Adrenal gland (tissue), 12 donors: ENCODE measurements around the gene KIRREL1. TPM values are rescaled to one million over a fixed set of nuclear protein-coding genes. Genes with fewer than 3 reads are reported as not detected.

Experiments used
- DNase-seq, 7 donors: peaks; one replicate each; pipeline ENCODE4 v3.0.0-alpha.2; 2019 to 2020
- H3K27ac ChIP-seq, 5 donors: fragments of 200-600 bp; sonication (generic) in 4 of 5; 1 replicate in 3 of 5; 2 replicates in 2 of 5; pipeline versions ENCODE4 v1.5.1 to v1.8.0; 2016 to 2020; ENCODE audit warnings: mild to moderate bottlenecking in 1 of 5
- H3K27me3 ChIP-seq: fragments of 200-600 bp; 2 replicates; pipeline ENCODE4 v1.8.0; 2021
- H3K36me3 ChIP-seq, 2 donors: fragments of 200-600 bp; replicated peaks in 1 of 2; 1 replicate in 1 of 2; 2 replicates in 1 of 2; pipeline versions ENCODE4 v1.5.1 to v1.8.0; 2018 to 2022
- H3K4me1 ChIP-seq, 2 donors: fragments of 200-600 bp; replicated peaks in 1 of 2; 1 replicate in 1 of 2; 2 replicates in 1 of 2; pipeline versions ENCODE4 v1.5.1 to v1.8.0; 2018 to 2021
- H3K4me3 ChIP-seq, 4 donors: fragments of 200-600 bp; sonication (generic) in 3 of 4; one replicate each; pipeline ENCODE4 v1.5.1; 2016 to 2018
- H3K9me3 ChIP-seq, 3 donors: fragments of 200-600 bp; sonication (generic) in 1 of 3; replicated peaks in 1 of 3; 1 replicate in 2 of 3; 2 replicates in 1 of 3; pipeline versions ENCODE4 v1.5.1 to v1.8.0; 2016 to 2021
- POLR2A ChIP-seq, 2 donors: fragments of 450-650 bp; IDR thresholded peaks; one replicate each; pipeline ENCODE4 v1.6.1; 2017; ENCODE audit warnings: antibody characterized with exemption in 2 of 2, mild to moderate bottlenecking in 2 of 2, moderate library complexity in 1 of 2
- WGBS, 4 donors: extraction: QIAGEN DNeasy Blood & Tissue Kit in 2 of 4; methylation state at CpG; one replicate each; pipeline versions ENCODE4 v1.1.5 to v1.1.7; 2013 to 2017; 5-methylcytosine and 5-hydroxymethylcytosine counted together
- intact Hi-C, 2 donors: fragments of 100-400 bp; cut with DNase I; formaldehyde crosslinking; loops; one replicate each; pipeline versions ENCODE4 v1.14.1 to v1.15.0; 2022 to 2023
- polyA plus RNA-seq, 3 donors: library from polyadenylated mRNA; stranded (reverse); fragments of 200-250 nt in 2 of 3; fragments of 350-450 nt in 1 of 3; fragmentation: Illumina TruSeq in 1 of 3; extraction: RNeasy Lipid Tissue Mini Kit (QIAGEN cat#74804) in 1 of 3; gene quantifications; one replicate each; pipeline ENCODE4 v1.2.3, GENCODE V29; 2013 to 2014
- total RNA-seq, 9 donors: library from RNA; depleted of rRNA in 4 of 9; stranded (reverse); fragments of >200 nt in 4 of 9; fragments of 120-200 nt in 1 of 9; fragmentation: NEBNext Ultra II Directional in 1 of 9; extraction: Animal tissue kit (Norgen Biotek cat#: 25700) in 1 of 9; gene quantifications; one replicate each; pipeline versions ENCODE4 v1.1.0 to v1.2.4, GENCODE V29; 2013 to 2023
- TF ChIP-seq, protein P1 (sequence below), 6 experiments: fragments of 450-650 bp in 4 of 6; fragments of 200-600 bp in 2 of 6; sonication (generic) in 1 of 6; IDR thresholded peaks; 1 replicate in 5 of 6; 2 replicates in 1 of 6; pipeline versions ENCODE4 v1.5.1 to v1.8.0; 2016 to 2021; ENCODE audit warnings: antibody characterized with exemption in 6 of 6, mild to moderate bottlenecking in 2 of 6, moderate library complexity in 1 of 6
- donor health status: healthy with polysubstance abuse.
- donor health status: Bipolar disorder and iron deficiency.
- donor health status: DM: yes; HTN: yes; CAD: no.
- donor health status: DM: no; HTN: no; CAD: no.
- donor health status: DM: no; HTN: no; CAD: no.
- donor health status: DM: yes; HTN: yes; CAD: no.

KIRREL1 gene
- total and polyA plus RNA-seq, 12 donors, result 10.1 to 57.2 (median 39.8) TPM

DNA sequence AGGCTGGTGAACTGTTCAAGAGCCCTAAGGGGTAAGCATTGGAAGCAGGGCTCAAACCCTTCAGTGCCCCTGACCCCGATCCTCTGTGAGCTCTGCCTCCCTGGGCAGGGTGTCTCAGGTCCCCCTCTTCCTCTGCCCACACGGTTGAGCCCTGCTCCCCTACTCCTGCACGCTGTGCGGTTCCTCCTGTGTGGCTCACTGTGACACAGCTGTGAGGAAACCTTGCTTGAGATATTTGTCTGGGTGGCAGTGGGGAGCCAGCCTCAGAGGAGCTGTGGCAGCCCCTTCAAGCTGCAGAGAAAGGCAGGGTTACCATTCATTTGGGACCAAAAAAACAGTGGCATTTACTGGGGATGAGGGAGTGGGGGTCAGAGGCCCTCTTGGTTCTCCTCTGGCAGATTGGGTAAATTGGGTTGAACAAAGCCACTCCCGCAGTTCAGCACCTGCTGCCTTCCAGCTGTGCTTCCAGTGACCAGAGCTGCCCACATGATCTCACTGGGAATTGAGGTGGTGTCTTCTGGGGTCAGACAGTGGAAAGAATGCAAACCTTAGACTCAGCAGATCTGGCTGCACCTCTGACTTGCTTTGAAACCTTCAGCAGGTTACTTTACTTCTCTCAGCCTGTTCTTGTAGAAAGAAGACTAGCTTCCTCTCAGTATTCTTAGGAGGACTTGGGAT, 126.7 kb downstream of the KIRREL1 start:
- Histone ChIP-seq H3K4me3 (no peak overlapping the region), H3K27ac (no peak overlapping the region), H3K27me3 (peaks cover 27% of the 10 kb centered on the region), H3K9me3 (no peaks in the 10 kb centered on the region), H3K36me3 (no peaks in the 10 kb centered on the region), H3K4me1 (no peaks in the 10 kb centered on the region)
- DNase-seq, result no peak
- TF ChIP-seq POLR2A (IDR thresholded peaks at IDR 0.05), result no peak
- TF ChIP-seq, protein P1, sequence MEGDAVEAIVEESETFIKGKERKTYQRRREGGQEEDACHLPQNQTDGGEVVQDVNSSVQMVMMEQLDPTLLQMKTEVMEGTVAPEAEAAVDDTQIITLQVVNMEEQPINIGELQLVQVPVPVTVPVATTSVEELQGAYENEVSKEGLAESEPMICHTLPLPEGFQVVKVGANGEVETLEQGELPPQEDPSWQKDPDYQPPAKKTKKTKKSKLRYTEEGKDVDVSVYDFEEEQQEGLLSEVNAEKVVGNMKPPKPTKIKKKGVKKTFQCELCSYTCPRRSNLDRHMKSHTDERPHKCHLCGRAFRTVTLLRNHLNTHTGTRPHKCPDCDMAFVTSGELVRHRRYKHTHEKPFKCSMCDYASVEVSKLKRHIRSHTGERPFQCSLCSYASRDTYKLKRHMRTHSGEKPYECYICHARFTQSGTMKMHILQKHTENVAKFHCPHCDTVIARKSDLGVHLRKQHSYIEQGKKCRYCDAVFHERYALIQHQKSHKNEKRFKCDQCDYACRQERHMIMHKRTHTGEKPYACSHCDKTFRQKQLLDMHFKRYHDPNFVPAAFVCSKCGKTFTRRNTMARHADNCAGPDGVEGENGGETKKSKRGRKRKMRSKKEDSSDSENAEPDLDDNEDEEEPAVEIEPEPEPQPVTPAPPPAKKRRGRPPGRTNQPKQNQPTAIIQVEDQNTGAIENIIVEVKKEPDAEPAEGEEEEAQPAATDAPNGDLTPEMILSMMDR (IDR thresholded peaks at IDR 0.05), result no peak
- intact Hi-C loops, result loop anchor here (5.0 to 10.0 kb wide), 2 partner anchors 153 to 535 kb away; no protein-coding TSS in a partner anchor
- WGBS, 4 donors, result 54 to 81% (median 73%) methylated on average over 4 to 5 of the region's 5 CpGs

DNA sequence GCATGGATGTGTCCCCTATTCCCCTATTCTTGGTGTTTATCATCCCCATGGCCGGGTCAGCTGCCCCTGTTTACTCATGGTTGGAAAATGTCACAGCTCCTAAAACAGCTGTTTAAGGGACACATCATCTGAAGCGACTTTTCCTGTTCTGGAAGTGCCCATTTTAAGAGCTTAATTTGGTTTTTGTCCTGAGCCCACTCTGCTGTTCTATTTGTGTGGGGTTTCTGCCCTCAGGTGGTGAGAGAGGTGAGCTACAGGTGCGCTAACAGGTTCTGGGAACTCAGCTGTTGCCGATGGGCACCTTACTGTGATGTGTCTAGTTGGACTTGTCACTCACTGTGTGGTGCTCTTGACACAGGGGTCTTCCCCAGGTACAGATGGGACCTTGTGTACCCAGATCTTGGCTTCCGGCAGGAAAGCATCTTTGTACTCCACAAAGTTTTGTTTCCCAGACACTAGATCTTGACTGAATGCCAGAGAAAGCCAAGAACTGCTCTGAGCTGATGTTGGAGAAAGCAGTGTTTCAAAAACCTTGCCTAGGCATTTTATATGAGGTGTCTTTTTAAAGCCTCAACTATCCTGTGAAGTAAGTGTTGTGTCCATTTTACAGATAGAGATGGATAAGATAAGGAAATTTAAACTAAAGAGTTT, 128.3 kb downstream of the KIRREL1 start:
- 23 to 33% (median 29%) methylated on average over 5 of the region's 5 CpGs for WGBS, 4 donors
- Histone ChIP-seq H3K4me1 (no peaks in the 10 kb centered on the region), H3K4me3 (no peak overlapping the region), H3K27ac (no peak overlapping the region), H3K9me3 (no peaks in the 10 kb centered on the region), H3K27me3 (peaks cover 13% of the 10 kb centered on the region), H3K36me3 (no peaks in the 10 kb centered on the region)
- no peak for TF ChIP-seq POLR2A (IDR thresholded peaks at IDR 0.05)
- TF ChIP-seq, protein P1 (IDR thresholded peaks at IDR 0.05), result peak; percentile 15 to 59 (median 53)
- peak in 5 of 7 donors; percentile 31 to 52 (median 34) for DNase-seq
- intact Hi-C loops, result loop anchor here (10.0 kb wide), 1 partner anchor 537 kb away; no protein-coding TSS in a partner anchor

DNA sequence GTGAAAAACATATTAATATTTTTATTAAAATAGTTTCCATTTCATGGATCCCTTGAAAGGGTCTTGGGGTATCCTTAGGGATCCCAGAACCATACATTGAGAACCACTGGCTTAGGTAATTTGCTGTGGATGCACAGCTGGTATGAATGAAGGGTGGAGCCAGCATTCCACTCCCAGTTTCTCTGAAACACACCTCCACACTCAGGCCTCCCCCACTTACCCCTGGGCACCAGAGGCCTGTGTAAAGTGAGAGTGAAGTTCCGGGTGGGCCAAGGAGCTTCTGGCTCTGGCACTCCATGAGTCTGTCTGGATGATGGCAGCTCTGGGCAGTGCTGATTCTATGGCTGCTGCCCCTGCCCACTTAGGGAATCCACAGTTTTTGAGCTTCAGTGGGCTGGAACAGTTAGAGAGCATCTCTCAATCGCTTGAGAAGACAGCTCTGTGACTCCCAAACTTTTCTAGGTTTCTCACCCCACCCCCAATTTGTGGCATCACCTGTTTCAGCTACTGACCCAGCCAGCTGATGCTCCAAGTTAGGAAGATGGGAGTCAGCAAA, 129.5 kb downstream of the KIRREL1 start:
- WGBS, 4 donors, result 65 to 83% methylated on average over 2 of the region's 2 CpGs; no CpG with 5 or more reads in 2 of the 4 donors
- intact Hi-C loops, result loop anchor here (10.0 kb wide), 1 partner anchor 538 kb away; no protein-coding TSS in a partner anchor

DNA sequence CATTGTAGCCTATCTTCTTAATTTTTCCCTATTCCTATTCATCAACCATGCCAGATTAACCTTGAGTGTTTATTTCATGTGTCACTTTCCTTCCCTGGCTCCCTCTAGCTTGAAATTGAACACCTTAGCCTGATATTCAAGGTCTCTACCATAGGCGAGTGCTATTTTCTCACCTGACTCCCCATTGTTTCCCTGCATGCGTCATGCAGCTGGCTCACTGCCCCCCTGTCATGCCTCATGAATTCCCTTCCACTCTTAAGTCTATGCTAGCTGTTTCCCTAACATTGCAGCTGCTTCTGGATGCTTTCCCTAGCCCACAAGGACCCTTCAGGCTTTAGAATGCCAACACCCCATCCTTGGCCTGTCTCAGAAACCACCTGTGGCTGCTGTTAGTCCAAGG, 130.6 kb downstream of the KIRREL1 start:
- no peak overlapping the region for H3K27ac ChIP-seq
- no peak for DNase-seq
- H3K27me3 ChIP-seq, result peaks cover 11% of the 10 kb centered on the region
- TF ChIP-seq, protein P1 (IDR thresholded peaks at IDR 0.05), result no peak
- TF ChIP-seq POLR2A (IDR thresholded peaks at IDR 0.05), result no peak
- H3K36me3 ChIP-seq, result no peaks in the 10 kb centered on the region
- no peak overlapping the region for H3K4me3 ChIP-seq
- no peaks in the 10 kb centered on the region for H3K4me1 ChIP-seq
- 66 to 74% (median 71%) methylated on average over 2 of the region's 2 CpGs for WGBS, 4 donors
- intact Hi-C loops, result loop anchor here (10.0 kb wide), 1 partner anchor 539 kb away; no protein-coding TSS in a partner anchor
- H3K9me3 ChIP-seq, result no peaks in the 10 kb centered on the region

More for the DNA sequence above, 129.5 kb downstream of the KIRREL1 start:
- Histone ChIP-seq H3K4me3 (no peak overlapping the region), H3K27ac (no peak overlapping the region), H3K4me1 (no peaks in the 10 kb centered on the region), H3K9me3 (no peaks in the 10 kb centered on the region), H3K36me3 (no peaks in the 10 kb centered on the region), H3K27me3 (peaks cover 11% of the 10 kb centered on the region)
- TF ChIP-seq, protein P1 (IDR thresholded peaks at IDR 0.05), result no peak
- TF ChIP-seq POLR2A (IDR thresholded peaks at IDR 0.05), result no peak
- no peak for DNase-seq
